Subcutaneous abdominal adipose tissue (tissue), 5 donors: ENCODE measurements around the gene PALLD.
A peak's percentile ranks its signal among the peaks of the same experiment; 100 is the strongest.
"Not testable (repeated sequence)": the region's sequence is repeated elsewhere in the genome, so short reads cannot be mapped to it uniquely, and the experiment has no call there.

Experiments used
- H3K27ac ChIP-seq: one replicate; pipeline ENCODE4 v1.7.0; 2013; ENCODE audit warnings: low read depth, mild to moderate bottlenecking, inconsistent platforms, low read length, moderate library complexity
- H3K27me3 ChIP-seq, 5 donors: one replicate each; pipeline ENCODE4 v1.7.0; 2013; ENCODE audit warnings: low read length in 5 of 5, inconsistent platforms in 1 of 5; ENCODE audit not compliant: control insufficient read depth in 5 of 5, insufficient read depth in 4 of 5
- H3K36me3 ChIP-seq, 5 donors: one replicate each; pipeline ENCODE4 v1.7.0; 2013; ENCODE audit warnings: low read length in 5 of 5; ENCODE audit not compliant: control insufficient read depth in 5 of 5, insufficient read depth in 5 of 5
- H3K4me1 ChIP-seq, 5 donors: one replicate each; pipeline ENCODE4 v1.7.0; 2013; ENCODE audit warnings: low read length in 5 of 5, mild to moderate bottlenecking in 3 of 5, moderate library complexity in 1 of 5; ENCODE audit not compliant: control insufficient read depth in 5 of 5, insufficient read depth in 5 of 5
- H3K4me3 ChIP-seq, 5 donors: one replicate each; pipeline ENCODE4 v1.7.0; 2013; ENCODE audit warnings: low read length in 5 of 5, low read depth in 1 of 5
- H3K9ac ChIP-seq, 5 donors: one replicate each; pipeline ENCODE4 v1.7.0; 2013; ENCODE audit warnings: low read length in 5 of 5, mild to moderate bottlenecking in 4 of 5, moderate library complexity in 3 of 5
- H3K9me3 ChIP-seq, 5 donors: one replicate each; pipeline ENCODE4 v1.7.0; 2013; ENCODE audit warnings: low read length in 5 of 5; ENCODE audit not compliant: control insufficient read depth in 5 of 5
- donor health status: healthy.
- donor health status: healthy.
- donor health status: healthy.
- donor health status: healthy.
- donor health status: healthy.

PALLD gene

DNA sequence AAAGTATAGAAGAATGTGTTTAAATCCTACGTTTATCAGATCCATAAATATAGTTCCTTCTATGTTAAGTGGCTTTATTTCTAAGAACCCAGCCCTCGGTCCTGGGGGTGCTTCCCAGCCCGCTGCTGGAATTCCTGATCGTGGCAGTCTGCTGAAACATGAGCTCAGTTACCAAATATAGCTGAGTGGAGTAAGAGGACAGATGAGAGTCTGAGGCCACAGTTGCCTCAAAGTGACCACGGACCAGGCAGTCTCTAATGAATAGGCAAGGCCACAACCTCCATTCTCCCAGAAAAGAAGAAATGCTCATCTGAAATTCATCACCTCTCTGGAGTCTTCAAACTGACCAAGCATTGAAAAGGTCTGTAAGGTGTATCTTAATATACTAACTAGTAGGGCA lies at the start of gene PALLD:
TSS of gene PALLD (plus strand) at position 219 of the 400 bp plus-strand sequence.
- no peak within 1 kb of the TSS for H3K4me3 ChIP-seq
- H3K27ac ChIP-seq = no peak within 1 kb of the TSS
- no peaks in the 10 kb centered on the region for H3K27me3 ChIP-seq
- no peaks in the 10 kb centered on the region for H3K36me3 ChIP-seq
- peaks cover 0 to 23% (median 8%) of the 10 kb centered on the region in 5 donors for H3K4me1 ChIP-seq
- peak within 1 kb of the TSS in 2 of 5 donors; percentile 47 to 53 for H3K9ac ChIP-seq
- no peaks in the 10 kb centered on the region for H3K9me3 ChIP-seq

DNA sequence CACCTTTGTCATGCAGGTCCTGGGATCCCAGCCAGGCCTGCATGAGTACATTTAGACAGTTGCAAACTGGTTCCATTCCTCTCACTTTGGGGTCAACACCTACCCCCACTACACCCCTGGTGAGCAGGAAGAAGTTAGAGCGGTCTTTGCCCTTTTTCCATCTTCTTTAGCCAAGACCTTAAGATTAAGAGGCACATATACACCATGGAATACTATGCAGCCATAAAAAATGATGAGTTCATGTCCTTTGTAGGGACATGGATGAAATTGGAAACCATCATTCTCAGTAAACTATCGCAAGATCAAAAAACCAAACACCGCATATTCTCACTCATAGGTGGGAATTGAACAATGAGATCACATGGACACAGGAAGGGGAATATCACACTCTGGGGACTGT lies 47.8 kb upstream of the PALLD start:
- H3K9ac ChIP-seq, H3K27me3 ChIP-seq, H3K27ac ChIP-seq, H3K9me3 ChIP-seq, H3K4me1 ChIP-seq, H3K4me3 ChIP-seq: not testable (repeated sequence)
- peaks cover 0 to 24% (median 4%) of the 10 kb centered on the region in 5 donors for H3K36me3 ChIP-seq

- H3K36me3 ChIP-seq = peaks cover 0 to 24% (median 7%) of the 10 kb centered on the region in 5 donors
- no peak overlapping the region for H3K9ac ChIP-seq
- H3K9me3 ChIP-seq = no peaks in the 10 kb centered on the region
- no peak overlapping the region for H3K4me3 ChIP-seq
- H3K27ac ChIP-seq = no peak overlapping the region
- peaks cover 0 to 2% (median 0%) of the 10 kb centered on the region in 5 donors for H3K4me1 ChIP-seq
- no peaks in the 10 kb centered on the region for H3K27me3 ChIP-seq
Observed at GRCh38 chr4:168449719-168450452, 47.0 kb upstream of the PALLD start.

DNA sequence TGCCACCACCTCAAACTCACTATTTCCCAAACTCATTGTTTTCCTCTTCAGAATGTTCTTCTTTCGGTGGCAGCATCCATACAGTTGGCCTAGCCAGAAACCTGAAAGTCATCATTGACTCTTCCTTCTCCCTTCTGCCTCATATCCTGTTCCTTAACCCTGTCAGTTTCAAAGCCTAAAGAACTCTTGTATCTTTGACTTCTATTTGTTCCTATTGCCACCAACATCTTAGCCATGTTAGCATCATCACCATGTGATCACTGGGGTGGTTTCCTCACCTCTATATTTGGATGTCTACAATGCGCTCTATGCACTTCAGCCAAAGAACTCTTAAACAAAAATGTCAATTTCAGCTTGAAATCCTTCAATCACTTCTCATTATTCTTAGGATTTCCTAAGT lies 45.5 kb upstream of the PALLD start:
- Histone ChIP-seq H3K4me1 (peaks cover 0 to 2% (median 0%) of the 10 kb centered on the region in 5 donors), H3K27me3 (no peaks in the 10 kb centered on the region), H3K9ac (no peak overlapping the region), H3K9me3 (no peaks in the 10 kb centered on the region), H3K4me3 (no peak overlapping the region), H3K36me3 (peaks cover 0 to 33% (median 13%) of the 10 kb centered on the region in 5 donors), H3K27ac (peak overlapping the region; percentile 5)

- Histone ChIP-seq H3K9me3 (no peaks in the 10 kb centered on the region), H3K4me3 (no peak overlapping the region), H3K27ac (peak overlapping the region; percentile 5), H3K36me3 (peaks cover 0 to 33% (median 13%) of the 10 kb centered on the region in 5 donors), H3K4me1 (peaks cover 0 to 2% (median 0%) of the 10 kb centered on the region in 5 donors), H3K27me3 (no peaks in the 10 kb centered on the region), H3K9ac (no peak overlapping the region)
Observed at GRCh38 chr4:168451744-168452390, 45.0 kb upstream of the PALLD start.

DNA sequence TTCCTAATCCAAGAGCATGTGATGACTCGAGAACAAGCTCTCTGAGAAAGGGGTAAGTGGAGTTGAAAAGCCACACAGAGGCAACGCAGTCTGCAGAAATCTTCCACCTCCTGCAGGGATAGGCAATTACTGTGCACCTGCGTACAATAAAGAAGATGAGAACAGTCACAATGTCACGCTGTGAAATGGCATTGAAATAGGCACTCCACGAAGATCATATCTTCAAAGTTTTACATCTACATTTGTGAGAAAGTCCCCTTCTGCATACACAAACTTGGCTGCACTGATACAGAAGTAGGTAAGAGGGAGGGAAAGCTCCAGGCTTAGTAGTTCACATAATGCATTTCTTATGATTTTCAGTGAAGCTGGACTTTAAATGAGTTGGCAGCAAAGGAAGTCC lies 43.7 kb upstream of the PALLD start:
- no peak overlapping the region for H3K4me3 ChIP-seq
- H3K27me3 ChIP-seq = no peaks in the 10 kb centered on the region
- no peak overlapping the region for H3K9ac ChIP-seq
- peaks cover 0 to 33% (median 13%) of the 10 kb centered on the region in 5 donors for H3K36me3 ChIP-seq
- H3K27ac ChIP-seq = no peak overlapping the region
- peaks cover 0 to 2% (median 0%) of the 10 kb centered on the region in 5 donors for H3K4me1 ChIP-seq
- H3K9me3 ChIP-seq = no peaks in the 10 kb centered on the region

DNA sequence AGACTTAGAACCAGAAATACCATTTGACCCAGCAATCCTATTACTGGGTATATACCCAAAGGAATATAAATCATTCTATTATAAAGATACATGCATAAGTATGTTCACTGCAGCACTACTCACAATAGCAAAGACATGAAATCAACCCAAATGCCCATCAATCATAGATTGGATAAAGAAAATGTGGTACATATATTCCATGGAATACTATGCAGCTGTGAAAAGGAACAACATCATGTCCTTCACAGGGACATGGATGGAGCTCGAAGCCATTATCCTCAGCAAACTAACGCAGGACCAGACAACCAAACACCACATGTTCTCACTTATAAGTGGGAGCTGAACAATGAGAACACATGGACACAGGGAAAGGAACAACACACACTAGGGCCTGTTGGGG lies 38.6 kb upstream of the PALLD start:
- not testable (repeated sequence) for H3K27me3 ChIP-seq, H3K27ac ChIP-seq, H3K4me1 ChIP-seq, H3K9me3 ChIP-seq, H3K4me3 ChIP-seq, H3K9ac ChIP-seq
- H3K36me3 ChIP-seq = peaks cover 0 to 31% (median 10%) of the 10 kb centered on the region in 5 donors

- Histone ChIP-seq H3K27ac (no peak overlapping the region), H3K36me3 (peaks cover 0 to 24% (median 3%) of the 10 kb centered on the region in 5 donors), H3K27me3 (no peaks in the 10 kb centered on the region), H3K9me3 (peaks cover 0 to 2% (median 0%) of the 10 kb centered on the region in 5 donors), H3K4me1 (no peaks in the 10 kb centered on the region), H3K4me3 (no peak overlapping the region), H3K9ac (no peak overlapping the region)
Observed at GRCh38 chr4:168461821-168462220, 35.0 kb upstream of the PALLD start.

GRCh38 chr4:168472920-168473319 lies 23.9 kb upstream of the PALLD start:
- H3K36me3 ChIP-seq = peaks cover 13 to 24% (median 18%) of the 10 kb centered on the region in 5 donors
- H3K4me1 ChIP-seq = peaks cover 0 to 18% (median 0%) of the 10 kb centered on the region in 5 donors
- H3K9ac ChIP-seq = no peak overlapping the region

GRCh38 chr4:168474660-168475320 lies 22.1 kb upstream of the PALLD start:
- H3K4me1 ChIP-seq = peaks cover 0 to 21% (median 3%) of the 10 kb centered on the region in 5 donors
- H3K36me3 ChIP-seq = peaks cover 12 to 23% (median 18%) of the 10 kb centered on the region in 5 donors
- no peak overlapping the region for H3K4me3 ChIP-seq
- no peaks in the 10 kb centered on the region for H3K27me3 ChIP-seq
- H3K27ac ChIP-seq = no peak overlapping the region
- no peaks in the 10 kb centered on the region for H3K9me3 ChIP-seq
- no peak overlapping the region for H3K9ac ChIP-seq

More at GRCh38 chr4:168472920-168473319, 23.9 kb upstream of the PALLD start:
- no peaks in the 10 kb centered on the region for H3K27me3 ChIP-seq
- H3K27ac ChIP-seq = no peak overlapping the region
- no peak overlapping the region for H3K4me3 ChIP-seq
- no peaks in the 10 kb centered on the region for H3K9me3 ChIP-seq
